Activated CD8-positive, alpha-beta memory T cell treated with anti-CD3 and anti-CD28 coated beads for 36 hours (primary cell): ENCODE data around the gene EXOC6. TPM values are rescaled to one million over a fixed set of nuclear protein-coding genes. Genes with fewer than 3 reads are reported as not detected.
"Not testable (repeated sequence)": the region's sequence is repeated elsewhere in the genome, so short reads cannot be mapped to it uniquely, and the experiment has no call there.

Experiments used
- CTCF ChIA-PET: fragments of 350-600 bp; sonication (Branson Sonifier 250); formaldehyde crosslinking; loops from one replicate; lab custom pipeline; 2021; ENCODE audit warnings: antibody characterized with exemption; lab: Charles Lee
- POLR2A ChIA-PET: fragments of 350-600 bp; sonication (Branson Sonifier 250); formaldehyde crosslinking; loops from one replicate; lab custom pipeline; 2021; ENCODE audit warnings: antibody characterized with exemption; lab: Charles Lee
- total RNA-seq, 2 experiments: library from RNA; stranded (reverse); gene quantifications; one replicate each; pipeline ENCODE4 v1.2.3, GENCODE V29; 2021

The EXOC6 gene
- total RNA-seq, 2 experiments from 2014 or later = 11.6 to 12.4 TPM

- POLR2A ChIA-PET = no interaction called here
Measured at GRCh38 chr10:93080350-93081046, 232.2 kb downstream of the EXOC6 start.

GRCh38 chr10:93081318-93081717, 233.0 kb downstream of the EXOC6 start:
- ChIA-PET POLR2A (no interaction called here), CTCF (interaction anchor here (0.6 kb wide), 1 partner anchor 273 kb away, joined by 3 read pairs; no protein-coding TSS in a partner anchor)

More at GRCh38 chr10:93080350-93081046, 232.2 kb downstream of the EXOC6 start:
- CTCF ChIA-PET = interaction anchor here (0.6 to 1.3 kb wide), 4 partner anchors 10 to 209 kb away, joined by 3 read pairs; no protein-coding TSS in a partner anchor

- ChIA-PET CTCF (no interaction called here), POLR2A (no interaction called here)
Measured at GRCh38 chr10:93081834-93082233, 233.5 kb downstream of the EXOC6 start.

- POLR2A ChIA-PET = no interaction called here
- CTCF ChIA-PET = no interaction called here
Measured at GRCh38 chr10:93083743-93084539, 235.6 kb downstream of the EXOC6 start.

GRCh38 chr10:93085272-93085859, 237.0 kb downstream of the EXOC6 start:
- ChIA-PET CTCF (no interaction called here), POLR2A (no interaction called here)

GRCh38 chr10:93086289-93086688, 238.0 kb downstream of the EXOC6 start:
- POLR2A ChIA-PET = no interaction called here
- CTCF ChIA-PET = no interaction called here

- CTCF ChIA-PET = no interaction called here
Measured at GRCh38 chr10:93087846-93088245, 239.5 kb downstream of the EXOC6 start.

GRCh38 chr10:93088466-93088865, 240.1 kb downstream of the EXOC6 start:
- ChIA-PET CTCF (no interaction called here), POLR2A (no interaction called here)

More at GRCh38 chr10:93087846-93088245, 239.5 kb downstream of the EXOC6 start:
- POLR2A ChIA-PET = no interaction called here

GRCh38 chr10:93090619-93091018, 242.3 kb downstream of the EXOC6 start:
- POLR2A ChIA-PET = no interaction called here
- CTCF ChIA-PET = interaction anchor here (1.2 kb wide), 1 partner anchor 11 kb away, joined by 3 read pairs; no protein-coding TSS in a partner anchor

- CTCF ChIA-PET = no interaction called here
Measured at GRCh38 chr10:93091960-93092359, 243.6 kb downstream of the EXOC6 start.

GRCh38 chr10:93095225-93095624, 246.9 kb downstream of the EXOC6 start:
- ChIA-PET CTCF (no interaction called here), POLR2A (no interaction called here)

More at GRCh38 chr10:93091960-93092359, 243.6 kb downstream of the EXOC6 start:
- POLR2A ChIA-PET = no interaction called here

- POLR2A ChIA-PET = no interaction called here
- CTCF ChIA-PET = no interaction called here
Measured at GRCh38 chr10:93096901-93097300, 248.6 kb downstream of the EXOC6 start.

- ChIA-PET CTCF (no interaction called here), POLR2A (no interaction called here)
Measured at GRCh38 chr10:93097386-93097785, 249.1 kb downstream of the EXOC6 start.

- ChIA-PET POLR2A (no interaction called here), CTCF (interaction anchor here (0.6 kb wide), 1 partner anchor 254 kb away, joined by 3 read pairs; no protein-coding TSS in a partner anchor)
Measured at GRCh38 chr10:93098816-93099215, 250.5 kb downstream of the EXOC6 start.

- CTCF ChIA-PET = no interaction called here
- POLR2A ChIA-PET = no interaction called here
Measured at GRCh38 chr10:93099670-93100069, 251.3 kb downstream of the EXOC6 start.

- CTCF ChIA-PET, POLR2A ChIA-PET: not testable (repeated sequence)
Measured at GRCh38 chr10:93101148-93101547, 252.8 kb downstream of the EXOC6 start.

GRCh38 chr10:93103953-93104352, 255.6 kb downstream of the EXOC6 start:
- ChIA-PET POLR2A (no interaction called here), CTCF (no interaction called here)

GRCh38 chr10:93106631-93107072, 258.3 kb downstream of the EXOC6 start:
- ChIA-PET POLR2A (no interaction called here), CTCF (interaction anchor here (1.4 kb wide), 1 partner anchor 269 kb away, joined by 3 read pairs; no protein-coding TSS in a partner anchor)
